ENCODE measurements around the gene ELMO1.

Gene ELMO1

DNA sequence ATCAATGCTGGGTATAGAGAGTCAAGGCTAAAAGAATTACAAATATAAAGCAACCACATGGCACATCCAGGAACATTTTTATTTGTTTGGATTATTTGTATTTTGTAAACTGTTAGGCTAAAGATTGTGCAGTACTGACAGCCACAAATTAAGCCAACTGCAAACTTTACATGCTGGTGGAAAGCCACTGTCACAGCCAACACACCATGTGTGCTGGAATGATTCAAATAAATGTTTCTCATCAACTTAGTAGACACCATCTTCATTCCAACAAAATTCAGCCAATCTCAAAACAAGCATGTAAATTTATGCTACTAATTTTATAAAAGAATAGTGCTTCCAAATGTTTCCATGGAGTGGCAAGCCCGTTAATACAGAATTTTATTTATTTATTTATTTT lies 211.8 kb downstream of the ELMO1 start:
- TF ChIP-seq, protein P1, sequence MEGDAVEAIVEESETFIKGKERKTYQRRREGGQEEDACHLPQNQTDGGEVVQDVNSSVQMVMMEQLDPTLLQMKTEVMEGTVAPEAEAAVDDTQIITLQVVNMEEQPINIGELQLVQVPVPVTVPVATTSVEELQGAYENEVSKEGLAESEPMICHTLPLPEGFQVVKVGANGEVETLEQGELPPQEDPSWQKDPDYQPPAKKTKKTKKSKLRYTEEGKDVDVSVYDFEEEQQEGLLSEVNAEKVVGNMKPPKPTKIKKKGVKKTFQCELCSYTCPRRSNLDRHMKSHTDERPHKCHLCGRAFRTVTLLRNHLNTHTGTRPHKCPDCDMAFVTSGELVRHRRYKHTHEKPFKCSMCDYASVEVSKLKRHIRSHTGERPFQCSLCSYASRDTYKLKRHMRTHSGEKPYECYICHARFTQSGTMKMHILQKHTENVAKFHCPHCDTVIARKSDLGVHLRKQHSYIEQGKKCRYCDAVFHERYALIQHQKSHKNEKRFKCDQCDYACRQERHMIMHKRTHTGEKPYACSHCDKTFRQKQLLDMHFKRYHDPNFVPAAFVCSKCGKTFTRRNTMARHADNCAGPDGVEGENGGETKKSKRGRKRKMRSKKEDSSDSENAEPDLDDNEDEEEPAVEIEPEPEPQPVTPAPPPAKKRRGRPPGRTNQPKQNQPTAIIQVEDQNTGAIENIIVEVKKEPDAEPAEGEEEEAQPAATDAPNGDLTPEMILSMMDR (IDR thresholded peaks at IDR 0.05) = no peak
- TF ChIP-seq ZFX (IDR thresholded peaks at IDR 0.05; ENCODE audit: borderline replicate concordance) = no peak
- no peak overlapping the region for H3K27ac ChIP-seq

DNA sequence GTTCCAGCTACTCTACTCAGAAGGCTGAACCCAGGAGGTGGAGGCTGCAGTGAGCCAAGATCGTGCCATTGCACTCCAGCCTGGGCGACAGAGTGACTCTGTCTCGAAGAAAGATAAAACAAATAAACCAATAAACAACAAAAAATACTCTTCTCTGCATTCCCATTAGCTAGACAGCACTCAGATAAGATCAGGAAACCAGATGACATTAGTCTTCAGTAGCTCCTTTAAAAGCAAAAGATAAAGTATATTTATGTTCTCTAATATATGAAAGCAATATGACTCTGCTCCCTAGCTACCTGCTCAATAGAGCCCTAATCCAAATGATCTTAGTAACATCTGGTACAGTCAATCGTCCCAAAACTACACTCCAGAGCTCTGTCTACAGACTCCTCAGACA lies 212.9 kb downstream of the ELMO1 start:
- no peak overlapping the region for H3K27ac ChIP-seq

DNA sequence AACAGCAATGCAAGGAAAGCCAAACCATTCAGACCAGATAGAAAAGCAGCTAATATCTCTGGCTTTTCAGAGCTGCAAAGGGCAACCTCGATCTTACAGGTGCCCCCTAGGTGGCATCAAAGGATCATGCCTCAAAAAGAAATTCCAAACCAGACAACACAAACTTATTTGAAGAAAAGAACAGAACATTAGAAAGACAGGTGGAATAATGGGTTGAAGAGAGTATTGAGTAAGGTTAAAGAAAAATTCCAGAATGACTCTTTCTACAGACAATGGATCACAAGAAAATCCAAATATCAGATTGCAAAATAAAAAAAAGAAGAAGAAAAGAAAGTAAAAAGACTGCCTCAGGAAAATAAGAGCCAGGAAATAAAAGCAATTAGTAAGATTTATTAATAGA lies 213.7 kb downstream of the ELMO1 start:
- H3K27ac ChIP-seq = no peak overlapping the region
- no peak for TF ChIP-seq ZFX (IDR thresholded peaks at IDR 0.05; ENCODE audit: borderline replicate concordance)
- TF ChIP-seq, protein P1 (IDR thresholded peaks at IDR 0.05) = peak; percentile 86

More for the DNA sequence above, 212.9 kb downstream of the ELMO1 start:
- no peak for TF ChIP-seq ZFX (IDR thresholded peaks at IDR 0.05; ENCODE audit: borderline replicate concordance)
- TF ChIP-seq, protein P1 (IDR thresholded peaks at IDR 0.05) = no peak

DNA sequence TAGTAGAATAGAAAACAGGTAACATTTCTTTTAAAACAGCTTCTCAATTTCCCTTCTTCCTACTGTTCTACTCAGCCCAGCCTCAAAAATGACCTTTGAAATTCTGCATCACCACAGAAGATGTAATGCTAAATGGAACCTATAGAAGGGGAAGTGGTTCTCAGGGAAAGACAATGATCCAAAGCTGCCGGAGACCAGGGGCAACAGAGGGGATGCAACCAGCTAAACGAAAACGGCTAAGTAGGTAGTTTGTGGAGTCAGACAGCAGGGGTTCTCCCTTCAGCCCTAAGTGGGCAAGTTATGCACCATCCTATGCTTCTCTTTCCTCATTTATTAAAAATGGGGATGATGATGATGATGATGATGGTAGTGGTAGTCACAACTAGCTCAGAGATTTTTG lies 214.3 kb downstream of the ELMO1 start:
- no peak overlapping the region for H3K27ac ChIP-seq
- TF ChIP-seq ZFX (IDR thresholded peaks at IDR 0.05; ENCODE audit: borderline replicate concordance) = no peak
- TF ChIP-seq, protein P1 (IDR thresholded peaks at IDR 0.05) = no peak

DNA sequence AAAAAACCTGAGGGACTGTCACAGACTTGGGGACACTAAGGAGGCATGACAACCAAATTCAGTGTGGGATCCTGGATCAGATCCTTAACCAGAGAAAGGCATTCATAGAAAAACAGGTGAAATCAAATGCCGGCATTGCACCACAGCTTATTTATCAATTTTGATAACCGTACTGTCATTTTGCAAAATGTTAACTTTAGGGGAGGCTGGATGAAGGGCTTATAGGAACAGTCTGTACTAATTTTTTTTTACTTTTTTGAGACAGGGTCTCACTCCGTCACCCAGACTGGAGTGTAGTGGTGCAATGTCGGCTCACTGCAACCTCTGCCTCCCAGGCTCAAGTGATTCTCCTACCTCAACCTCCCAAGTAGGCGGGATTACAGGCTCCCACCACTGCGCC lies 217.1 kb downstream of the ELMO1 start:
- TF ChIP-seq, protein P1 (IDR thresholded peaks at IDR 0.05) = no peak
- TF ChIP-seq ZFX (IDR thresholded peaks at IDR 0.05; ENCODE audit: borderline replicate concordance) = no peak
- H3K27ac ChIP-seq = no peak overlapping the region

DNA sequence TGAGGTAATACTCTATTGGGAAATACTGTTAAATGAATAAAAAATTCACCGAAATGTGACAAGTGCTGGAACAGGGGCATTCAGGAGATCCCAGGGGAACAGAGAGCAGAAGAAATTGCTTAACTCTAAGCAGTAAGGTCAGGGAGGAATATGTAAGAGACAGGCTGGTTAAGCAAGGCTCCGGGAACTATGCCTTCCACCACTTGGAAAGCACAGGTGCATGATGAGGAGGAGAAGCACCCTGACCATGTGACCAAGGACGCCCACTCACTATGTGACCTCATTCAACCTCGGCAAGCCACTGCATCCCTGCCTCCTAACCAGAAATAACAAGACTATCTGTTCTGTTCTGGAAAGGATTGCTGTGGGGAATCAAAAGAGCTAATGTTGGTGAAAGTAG lies 218.4 kb downstream of the ELMO1 start:
- H3K27ac ChIP-seq = no peak overlapping the region
- no peak for TF ChIP-seq ZFX (IDR thresholded peaks at IDR 0.05; ENCODE audit: borderline replicate concordance)
- TF ChIP-seq, protein P1 (IDR thresholded peaks at IDR 0.05) = no peak

DNA sequence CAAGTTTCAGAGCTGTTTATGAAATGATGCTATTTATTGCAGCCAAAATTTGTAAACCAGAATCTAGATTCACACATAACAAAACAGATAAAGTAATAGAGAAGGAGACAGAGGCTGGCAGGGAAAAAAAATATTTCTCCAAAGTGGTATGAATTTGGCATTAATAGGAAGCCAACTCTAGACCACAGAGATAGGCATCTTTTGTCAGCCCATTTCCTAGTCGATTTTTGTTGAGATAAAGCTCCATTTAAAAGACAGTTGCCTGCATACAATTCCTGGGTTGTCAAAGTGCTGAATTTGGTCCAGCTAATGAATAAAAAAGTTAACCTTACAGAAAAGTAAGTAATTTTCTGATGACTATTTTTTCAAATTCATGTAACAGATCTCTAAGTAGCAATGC lies 219.3 kb downstream of the ELMO1 start:
- H3K27ac ChIP-seq = no peak overlapping the region
- TF ChIP-seq, protein P1 (IDR thresholded peaks at IDR 0.05) = no peak
- TF ChIP-seq ZFX (IDR thresholded peaks at IDR 0.05; ENCODE audit: borderline replicate concordance) = no peak

All from 22Rv1 (cell line).